Measurements from ENCODE around the gene TATDN3.

TATDN3 gene

GRCh38 chr1:212769459-212770167 lies 22.1 kb upstream of the TATDN3 start:
- Histone ChIP-seq H3K79me2 (ENCODE audit: insufficient read depth, low read length) (peaks cover 8% of the 10 kb centered on the region; the same call in 1 of the 2 replicates), H3K4me2 (ENCODE audit: low read length) (no peak overlapping the region), H3K36me3 (ENCODE audit: insufficient read depth, low read length) (peaks cover 56% of the 10 kb centered on the region)

GRCh38 chr1:212771341-212771740 lies 20.4 kb upstream of the TATDN3 start:
- H3K79me2 ChIP-seq (ENCODE audit: insufficient read depth, low read length) = peaks cover 8% of the 10 kb centered on the region; the same call in 1 of the 2 replicates
- H4K20me1 ChIP-seq (ENCODE audit: insufficient read depth, low read length) = no peaks in the 10 kb centered on the region
- H3K36me3 ChIP-seq (ENCODE audit: insufficient read depth, low read length) = peaks cover 57% of the 10 kb centered on the region
- no peak overlapping the region for H3K4me3 ChIP-seq (ENCODE audit: low read depth, low read length, poor library complexity, severe bottlenecking)
- H3K9ac ChIP-seq (ENCODE audit: low read length) = no peak overlapping the region
- no peaks in the 10 kb centered on the region for H3K9me2 ChIP-seq (ENCODE audit: low read depth, low read length)
- TF ChIP-seq EZH2 (IDR thresholded peaks at IDR 0.05; ENCODE audit: borderline replicate concordance, low read length) = no peak
- no peaks in the 10 kb centered on the region for H3K27me3 ChIP-seq (ENCODE audit: insufficient read depth, low read length)
- no peaks in the 10 kb centered on the region for H3K4me1 ChIP-seq (ENCODE audit: insufficient read depth, low read length, severe bottlenecking)
- H3F3A ChIP-seq (ENCODE audit: insufficient read depth, low read length) = no peaks in the 10 kb centered on the region
- H2AFZ ChIP-seq (ENCODE audit: low read length) = no peak overlapping the region
- no peak overlapping the region for H3K4me2 ChIP-seq (ENCODE audit: low read length)
- H3K27ac ChIP-seq (ENCODE audit: low read depth, low read length, poor library complexity, severe bottlenecking) = no peak overlapping the region
- H3K9me3 ChIP-seq (ENCODE audit: low read length) = 0 out of 2 replicates have a peak, but pooled peaks cover 3% of the 10 kb centered on the region

More at GRCh38 chr1:212769459-212770167, 22.1 kb upstream of the TATDN3 start:
- TF ChIP-seq EZH2 (IDR thresholded peaks at IDR 0.05; ENCODE audit: borderline replicate concordance, low read length) (no peak), CTCF (IDR thresholded peaks at IDR 0.05; ENCODE audit: low read length) (no peak)
- no peaks in the 10 kb centered on the region for H3K9me2 ChIP-seq (ENCODE audit: low read depth, low read length)
- no peaks in the 10 kb centered on the region for H3K27me3 ChIP-seq (ENCODE audit: insufficient read depth, low read length)
- no peak overlapping the region for H3K4me3 ChIP-seq (ENCODE audit: low read depth, low read length, poor library complexity, severe bottlenecking)
- no peaks in the 10 kb centered on the region for H3K4me1 ChIP-seq (ENCODE audit: insufficient read depth, low read length, severe bottlenecking)
- 0 out of 2 replicates have a peak, but pooled peaks cover 3% of the 10 kb centered on the region for H3K9me3 ChIP-seq (ENCODE audit: low read length)
- H4K20me1 ChIP-seq (ENCODE audit: insufficient read depth, low read length) = no peaks in the 10 kb centered on the region
- no peak overlapping the region for H3K27ac ChIP-seq (ENCODE audit: low read depth, low read length, poor library complexity, severe bottlenecking)
- no peaks in the 10 kb centered on the region for H3F3A ChIP-seq (ENCODE audit: insufficient read depth, low read length)
- no peak overlapping the region for H2AFZ ChIP-seq (ENCODE audit: low read length)
- H3K9ac ChIP-seq (ENCODE audit: low read length) = no peak overlapping the region

GRCh38 chr1:212773011-212773410 lies 18.7 kb upstream of the TATDN3 start:
- peaks cover 8% of the 10 kb centered on the region; the same call in 1 of the 2 replicates for H3K79me2 ChIP-seq (ENCODE audit: insufficient read depth, low read length)
- TF ChIP-seq CTCF (IDR thresholded peaks at IDR 0.05; ENCODE audit: low read length) (no peak), EZH2 (IDR thresholded peaks at IDR 0.05; ENCODE audit: borderline replicate concordance, low read length) (no peak)
- no peaks in the 10 kb centered on the region for H3K9me2 ChIP-seq (ENCODE audit: low read depth, low read length)
- H3F3A ChIP-seq (ENCODE audit: insufficient read depth, low read length) = no peaks in the 10 kb centered on the region
- H3K36me3 ChIP-seq (ENCODE audit: insufficient read depth, low read length) = peaks cover 51% of the 10 kb centered on the region
- H3K4me2 ChIP-seq (ENCODE audit: low read length) = no peak overlapping the region
- no peak overlapping the region for H2AFZ ChIP-seq (ENCODE audit: low read length)
- no peaks in the 10 kb centered on the region for H3K27me3 ChIP-seq (ENCODE audit: insufficient read depth, low read length)
- H3K9ac ChIP-seq (ENCODE audit: low read length) = no peak overlapping the region
- H3K4me3 ChIP-seq (ENCODE audit: low read depth, low read length, poor library complexity, severe bottlenecking) = no peak overlapping the region
- H4K20me1 ChIP-seq (ENCODE audit: insufficient read depth, low read length) = no peaks in the 10 kb centered on the region
- H3K27ac ChIP-seq (ENCODE audit: low read depth, low read length, poor library complexity, severe bottlenecking) = no peak overlapping the region
- no peaks in the 10 kb centered on the region for H3K4me1 ChIP-seq (ENCODE audit: insufficient read depth, low read length, severe bottlenecking)
- 0 out of 2 replicates have a peak, but pooled peaks cover 3% of the 10 kb centered on the region for H3K9me3 ChIP-seq (ENCODE audit: low read length)
